ENCODE measurements around the gene RAB40C.
A peak's percentile ranks its signal among the peaks of the same experiment; 100 is the strongest.
"Not testable (repeated sequence)": the region's sequence is repeated elsewhere in the genome, so short reads cannot be mapped to it uniquely, and the experiment has no call there.

Gene RAB40C

DNA sequence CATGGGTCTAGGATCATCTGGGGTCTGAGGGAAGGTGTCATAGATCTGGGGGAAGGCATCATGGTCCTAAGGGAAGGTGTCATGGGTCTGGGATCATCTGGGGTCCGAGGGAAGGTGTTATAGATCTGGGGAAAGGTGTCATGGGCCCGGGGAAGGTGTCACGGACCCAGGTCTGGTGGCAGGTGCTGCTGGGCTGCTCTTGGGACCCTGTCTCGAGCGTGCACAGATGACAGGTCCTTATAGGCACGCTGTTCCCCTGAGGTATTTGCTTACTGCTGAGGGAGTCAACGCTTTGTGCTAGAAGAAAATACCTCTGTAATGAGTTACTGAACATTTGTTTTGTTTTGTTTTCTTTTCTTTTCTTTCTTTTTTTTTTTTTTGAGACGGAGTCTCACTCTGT, 1.4 kb downstream of the RAB40C start:
- DNase-seq = no peak

DNA sequence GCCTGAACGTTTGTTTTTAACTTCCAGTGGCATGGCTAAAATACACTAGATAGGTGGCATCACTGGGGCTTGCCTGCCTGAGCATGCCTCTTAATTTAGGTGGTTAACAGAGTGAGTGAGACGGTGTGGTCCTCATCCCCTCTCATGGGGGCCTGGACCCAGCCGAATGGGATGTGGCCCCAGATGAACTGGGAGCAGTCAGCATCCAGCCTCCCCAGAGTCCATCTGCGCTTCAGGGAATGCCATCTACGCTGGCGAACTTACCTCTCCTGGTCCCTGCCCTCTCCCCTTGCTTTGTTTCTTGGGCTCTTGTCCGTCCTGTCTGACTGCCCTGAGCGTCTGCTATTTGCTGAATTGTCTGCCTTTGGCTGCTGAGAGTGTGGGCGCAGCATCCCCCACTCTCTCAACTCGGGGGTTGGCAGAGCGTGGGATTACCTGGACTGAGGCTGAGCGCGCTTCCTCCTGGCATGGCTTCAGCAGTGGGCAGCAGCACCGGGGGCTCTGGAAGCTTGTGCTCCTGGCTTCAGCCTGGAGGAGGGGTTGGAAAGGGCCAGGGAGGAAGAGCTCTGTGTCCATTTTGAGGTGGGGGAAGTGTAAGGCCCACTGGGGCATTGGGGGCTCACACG, 2.1 kb downstream of the RAB40C start:
- DNase-seq = no peak

DNA sequence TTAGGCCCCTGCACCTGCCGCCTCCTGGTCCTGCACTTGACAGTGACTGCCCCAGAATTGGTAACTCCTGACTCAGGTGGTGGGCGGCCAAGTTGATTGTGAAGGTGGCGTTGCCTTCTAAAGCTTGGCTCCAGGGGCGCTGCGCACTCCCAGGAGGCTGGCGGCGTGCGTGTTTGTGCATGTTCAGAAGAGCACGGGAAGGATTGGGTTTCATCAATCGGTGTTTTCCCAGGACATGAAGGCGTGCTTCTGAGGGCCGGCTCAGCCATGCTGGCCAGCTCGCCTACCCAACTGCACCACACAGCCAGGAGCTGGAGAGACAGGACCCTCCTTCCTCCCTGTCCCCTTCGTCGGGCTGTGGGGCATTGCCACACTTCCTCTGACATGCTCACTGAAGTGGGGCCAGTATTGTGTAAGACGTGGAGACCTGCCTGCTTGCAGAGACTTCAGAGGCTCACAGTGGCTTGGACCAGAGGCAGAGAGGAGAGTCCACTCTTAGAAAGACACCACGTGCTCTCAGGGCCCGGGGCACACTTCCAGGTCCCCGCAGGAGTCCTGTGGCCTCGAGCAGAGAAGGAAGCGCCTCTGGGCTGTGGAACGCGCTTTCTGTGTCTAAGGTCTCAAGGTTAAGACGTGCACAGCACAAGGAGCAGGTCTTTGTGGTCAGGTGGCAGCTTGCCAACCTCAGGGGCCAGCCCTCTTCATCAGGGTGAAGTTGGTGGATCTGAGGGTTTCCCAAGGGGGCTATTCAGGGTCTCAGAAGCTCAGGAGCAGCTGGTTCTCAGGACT, 2.8 kb downstream of the RAB40C start:
- no peak for DNase-seq

- DNase-seq = no peak
Observed at GRCh38 chr16:593406-593805, 3.5 kb downstream of the RAB40C start.

GRCh38 chr16:593807-594206, 3.9 kb downstream of the RAB40C start:
- DNase-seq = no peak

- no peak for DNase-seq
Observed at GRCh38 chr16:595094-595528, 5.2 kb downstream of the RAB40C start.

DNA sequence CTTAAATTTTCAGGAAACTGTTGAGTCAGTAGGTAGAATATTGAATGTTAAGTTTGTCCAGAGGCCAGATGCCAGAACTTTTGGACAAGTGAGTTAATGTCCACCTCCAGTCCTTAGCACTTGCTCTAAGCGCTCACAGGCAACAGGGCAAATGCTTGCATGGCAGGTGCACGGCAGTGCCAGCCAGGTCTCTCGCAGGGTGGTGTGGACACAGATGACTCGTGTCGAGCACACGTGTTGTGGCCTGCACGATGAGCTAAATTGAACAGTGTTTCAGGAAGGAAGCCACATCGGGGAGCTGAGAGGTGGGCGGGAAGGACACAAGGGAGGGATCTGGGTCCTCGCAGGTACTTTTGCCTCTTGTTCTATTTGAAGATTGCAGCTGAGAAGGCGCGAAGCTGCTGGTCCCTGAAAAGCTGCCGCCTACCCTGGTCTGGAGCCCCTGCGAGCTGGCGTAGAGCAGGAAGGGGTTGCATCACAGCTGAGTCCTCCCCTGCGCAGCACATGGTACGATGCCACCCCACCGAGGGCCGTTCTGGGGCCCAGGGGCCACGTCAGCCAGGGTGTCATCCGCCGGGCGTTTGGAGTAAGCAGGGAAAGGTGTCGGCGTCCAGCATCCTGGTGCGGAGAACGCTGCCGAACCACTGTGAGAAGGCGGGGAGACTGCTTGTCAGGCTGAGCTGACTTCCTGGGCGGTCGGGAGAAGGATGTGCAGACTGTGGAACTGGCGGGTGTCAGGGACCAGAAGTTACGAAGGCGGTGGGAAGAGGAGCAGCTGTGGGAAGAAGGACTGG, 6.3 kb downstream of the RAB40C start:
- no peak for DNase-seq

- DNase-seq = no peak
Observed at GRCh38 chr16:596736-597060, 6.8 kb downstream of the RAB40C start.

DNA sequence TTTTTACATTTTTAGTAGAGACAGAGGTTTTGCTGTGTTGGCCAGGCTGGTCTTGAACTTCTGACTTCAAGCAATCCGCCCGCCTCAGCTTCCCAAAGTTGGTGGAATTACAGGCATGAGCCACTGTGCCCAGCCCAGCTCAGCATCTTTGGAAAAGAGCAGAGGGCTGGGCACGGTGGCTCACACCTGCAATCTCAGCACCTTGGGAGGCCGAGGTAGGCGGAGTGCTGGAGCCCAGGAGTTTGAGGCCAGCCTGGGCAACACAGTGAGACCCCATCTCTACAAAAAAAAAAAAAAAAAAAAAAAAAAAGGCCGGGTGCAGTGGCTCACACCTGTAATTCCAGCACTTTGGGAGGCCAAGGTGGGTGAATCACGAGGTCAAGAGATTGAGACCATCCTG, 7.8 kb downstream of the RAB40C start:
- DNase-seq = not testable (repeated sequence)

- no peak for DNase-seq
Observed at GRCh38 chr16:598823-599739, 9.2 kb downstream of the RAB40C start.

DNA sequence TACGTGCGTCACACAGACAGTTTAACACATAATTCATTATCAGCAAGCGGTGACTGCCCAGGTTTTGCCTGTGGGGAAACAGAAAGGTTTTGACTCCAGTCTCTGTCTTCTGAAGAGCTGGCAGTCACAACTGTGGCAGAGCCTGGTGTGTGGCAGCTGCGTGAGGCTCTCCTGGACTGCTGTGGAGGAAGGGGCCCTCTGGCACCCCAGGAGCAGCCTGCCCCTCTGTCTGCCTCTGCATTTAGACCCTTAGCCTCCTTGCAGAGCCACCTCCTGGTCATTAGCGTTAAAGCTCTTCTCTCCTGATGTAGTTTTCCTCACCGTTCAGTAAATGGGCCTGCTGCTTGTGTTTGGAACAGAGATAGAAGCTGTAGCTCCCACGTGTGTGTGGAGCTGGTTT, 10.9 kb downstream of the RAB40C start:
- no peak for DNase-seq

DNA sequence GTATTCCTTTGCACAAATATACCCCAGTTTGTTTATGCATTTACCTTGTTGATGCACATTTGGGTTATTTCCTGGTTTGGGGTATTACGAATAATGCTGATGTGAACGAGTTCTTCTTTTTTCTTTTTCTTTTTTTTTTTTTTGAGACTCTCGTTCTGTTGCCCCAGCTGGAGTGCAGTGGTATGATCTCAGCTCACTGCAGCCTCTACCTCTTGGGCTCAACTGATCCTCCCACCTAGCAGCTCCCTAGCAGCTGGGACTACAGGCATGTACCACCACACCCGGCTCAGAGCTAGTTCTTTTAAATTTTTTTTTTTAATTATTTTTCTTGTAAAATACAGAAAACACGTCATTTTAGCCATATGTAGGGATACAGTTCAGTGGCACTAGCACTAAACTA, 14.1 kb downstream of the RAB40C start:
- no peak for DNase-seq

DNA sequence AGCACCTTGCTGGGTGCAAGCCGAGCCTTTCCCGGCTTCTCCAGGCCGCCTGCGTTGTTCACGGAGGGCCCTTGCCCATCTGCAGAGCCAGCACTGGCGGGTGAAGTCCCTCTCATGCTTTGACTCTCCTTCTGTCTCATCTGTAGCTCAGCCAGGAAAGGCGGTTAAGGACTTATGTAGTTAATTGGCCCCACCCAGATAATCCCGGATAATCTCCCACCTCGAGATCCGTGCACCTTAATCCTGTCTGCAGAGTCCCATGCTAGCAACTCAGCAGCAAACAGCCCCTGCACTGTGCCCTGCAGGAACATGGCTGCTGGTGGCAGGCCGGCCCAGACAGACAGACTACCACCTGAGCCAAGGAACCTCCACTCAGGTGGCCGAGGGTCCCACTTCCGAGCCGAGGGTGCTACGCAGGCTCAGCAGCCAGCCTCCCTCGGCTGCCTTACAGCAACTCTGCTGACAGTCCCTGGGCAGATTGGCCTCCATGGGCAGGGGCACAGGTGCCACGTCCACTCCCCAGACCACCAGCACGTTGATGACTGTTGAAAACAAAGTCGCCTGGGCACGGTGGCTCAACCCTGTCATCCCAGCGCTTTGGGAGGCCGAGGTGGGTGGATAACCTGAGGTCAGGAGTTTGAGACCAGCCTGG, 16.9 kb downstream of the RAB40C start:
- DNase-seq = no peak

GRCh38 chr16:608019-608418, 18.2 kb downstream of the RAB40C start:
- no peak for DNase-seq

GRCh38 chr16:609316-609715, 19.4 kb downstream of the RAB40C start:
- DNase-seq = no peak

GRCh38 chr16:609984-610383, 20.1 kb downstream of the RAB40C start:
- no peak for DNase-seq

DNA sequence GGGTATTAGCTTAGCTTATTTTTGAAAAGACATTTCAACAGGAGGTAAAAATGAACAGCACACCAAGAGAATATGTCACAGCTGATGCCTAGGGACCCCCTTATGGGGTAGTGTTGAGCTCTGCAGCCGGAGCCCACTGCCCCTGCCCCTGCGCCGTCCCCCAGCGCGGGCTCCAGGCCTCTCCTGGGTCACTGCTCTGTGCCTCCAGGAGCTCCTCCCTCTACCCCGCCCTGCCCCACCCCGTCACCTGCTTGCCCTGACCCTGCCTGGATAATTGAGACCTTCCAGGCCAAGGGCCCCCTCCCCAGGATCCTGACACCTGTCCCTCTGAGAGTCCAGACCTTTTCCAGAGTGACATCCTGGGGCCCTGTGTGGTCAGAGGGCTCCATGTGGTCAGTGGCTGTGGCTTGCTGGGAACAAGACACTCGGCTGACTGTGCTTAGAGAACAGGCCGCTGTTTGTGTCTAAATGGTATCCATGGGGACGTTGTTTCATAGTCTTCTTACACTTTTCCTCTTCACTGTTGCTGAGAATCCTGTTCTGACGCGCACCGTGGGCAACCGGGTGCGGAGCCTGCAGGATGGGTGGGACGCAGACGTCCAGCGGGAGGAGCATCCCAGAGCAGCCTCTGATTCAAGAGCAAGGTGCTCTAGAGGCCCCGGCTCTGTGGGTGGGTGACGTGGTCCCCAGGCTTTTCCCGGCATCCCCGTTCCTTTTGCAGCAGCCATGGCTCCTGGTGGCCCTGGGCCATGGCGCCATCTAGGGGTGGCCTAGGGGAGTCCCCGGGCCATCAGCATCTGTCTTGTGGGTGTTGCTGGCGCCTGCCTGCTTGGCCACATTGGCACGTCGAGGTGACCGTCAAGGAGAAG, 20.9 kb downstream of the RAB40C start:
- peak; percentile 63 for DNase-seq

GRCh38 chr16:615122-615521, 25.3 kb downstream of the RAB40C start:
- no peak for DNase-seq

GRCh38 chr16:616733-617586, 27.1 kb downstream of the RAB40C start:
- DNase-seq = no peak

- DNase-seq = no peak
Observed at GRCh38 chr16:617855-618254, 28.0 kb downstream of the RAB40C start.
